ENCODE data around the gene WNT7B. TPM values are rescaled to one million over a fixed set of nuclear protein-coding genes. Genes with fewer than 3 reads are reported as not detected.

WNT7B gene
- total RNA-seq, 1 donor from 2014 or later, result 0.15 TPM

GRCh38 chr22:45948081-45948648 is 28.8 kb downstream of the WNT7B start:
- Mint-ChIP-seq H3K27me3 (ENCODE audit: low read depth) (peaks cover 9% of the 10 kb centered on the region), H3K4me1 (ENCODE audit: low read depth) (no peaks in the 10 kb centered on the region), H3K9me3 (ENCODE audit: low read depth) (no peaks in the 10 kb centered on the region), H3K36me3 (ENCODE audit: low read depth) (peaks cover 2% of the 10 kb centered on the region), H3K4me3 (ENCODE audit: unreplicated experiment) (no peak overlapping the region), H3K27ac (ENCODE audit: unreplicated experiment) (no peak overlapping the region)
- no peak for DNase-seq (ENCODE audit: low spot score)
- TF ChIP-seq, protein P1, sequence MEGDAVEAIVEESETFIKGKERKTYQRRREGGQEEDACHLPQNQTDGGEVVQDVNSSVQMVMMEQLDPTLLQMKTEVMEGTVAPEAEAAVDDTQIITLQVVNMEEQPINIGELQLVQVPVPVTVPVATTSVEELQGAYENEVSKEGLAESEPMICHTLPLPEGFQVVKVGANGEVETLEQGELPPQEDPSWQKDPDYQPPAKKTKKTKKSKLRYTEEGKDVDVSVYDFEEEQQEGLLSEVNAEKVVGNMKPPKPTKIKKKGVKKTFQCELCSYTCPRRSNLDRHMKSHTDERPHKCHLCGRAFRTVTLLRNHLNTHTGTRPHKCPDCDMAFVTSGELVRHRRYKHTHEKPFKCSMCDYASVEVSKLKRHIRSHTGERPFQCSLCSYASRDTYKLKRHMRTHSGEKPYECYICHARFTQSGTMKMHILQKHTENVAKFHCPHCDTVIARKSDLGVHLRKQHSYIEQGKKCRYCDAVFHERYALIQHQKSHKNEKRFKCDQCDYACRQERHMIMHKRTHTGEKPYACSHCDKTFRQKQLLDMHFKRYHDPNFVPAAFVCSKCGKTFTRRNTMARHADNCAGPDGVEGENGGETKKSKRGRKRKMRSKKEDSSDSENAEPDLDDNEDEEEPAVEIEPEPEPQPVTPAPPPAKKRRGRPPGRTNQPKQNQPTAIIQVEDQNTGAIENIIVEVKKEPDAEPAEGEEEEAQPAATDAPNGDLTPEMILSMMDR (IDR thresholded peaks at IDR 0.05), result peak; percentile 13

DNA sequence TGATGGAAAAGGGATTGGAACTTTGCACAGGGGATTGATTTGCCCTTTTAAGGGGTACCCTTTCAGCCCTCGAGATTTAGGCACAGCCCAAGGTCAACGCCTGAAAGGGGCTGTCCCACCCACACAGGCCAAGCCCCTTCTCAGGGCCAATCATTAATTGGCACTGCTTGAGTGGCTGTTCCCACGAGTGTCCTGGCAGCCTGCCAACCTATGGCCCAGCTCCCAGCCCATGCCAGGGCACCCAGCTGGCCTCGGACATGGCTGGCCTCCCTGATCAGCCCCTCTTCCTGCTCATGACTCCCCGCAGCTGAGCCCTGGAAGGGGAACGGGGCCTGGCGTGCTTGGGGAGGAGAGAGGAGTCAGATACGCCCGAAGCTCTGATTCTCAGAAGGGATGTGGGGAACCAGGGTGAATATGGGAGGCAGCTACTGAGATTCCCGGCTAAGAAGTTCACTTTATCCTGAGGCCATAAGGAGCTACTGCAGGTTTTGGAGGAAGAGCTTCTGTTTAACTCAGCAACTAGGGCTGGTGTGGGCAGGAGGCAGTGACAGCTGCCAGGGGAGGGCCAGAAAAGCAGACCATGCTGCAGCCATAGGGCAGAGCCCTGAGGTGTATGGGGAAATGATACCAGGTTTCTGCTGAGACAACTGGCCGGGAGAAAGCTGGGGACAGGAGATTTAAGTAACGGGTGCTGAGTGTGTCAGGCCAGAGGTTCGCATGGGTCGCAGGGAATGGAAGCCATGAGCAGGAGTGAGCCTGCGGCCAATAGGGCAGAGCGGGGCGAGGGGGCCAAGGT is 30.0 kb downstream of the WNT7B start:
- Mint-ChIP-seq H3K27ac (ENCODE audit: unreplicated experiment) (no peak overlapping the region), H3K4me3 (ENCODE audit: unreplicated experiment) (no peak overlapping the region), H3K27me3 (ENCODE audit: low read depth) (peaks cover 9% of the 10 kb centered on the region), H3K9me3 (ENCODE audit: low read depth) (no peaks in the 10 kb centered on the region), H3K36me3 (ENCODE audit: low read depth) (peaks cover 2% of the 10 kb centered on the region), H3K4me1 (ENCODE audit: low read depth) (no peaks in the 10 kb centered on the region)
- no peak for DNase-seq (ENCODE audit: low spot score)
- TF ChIP-seq, protein P1 (IDR thresholded peaks at IDR 0.05), result no peak

DNA sequence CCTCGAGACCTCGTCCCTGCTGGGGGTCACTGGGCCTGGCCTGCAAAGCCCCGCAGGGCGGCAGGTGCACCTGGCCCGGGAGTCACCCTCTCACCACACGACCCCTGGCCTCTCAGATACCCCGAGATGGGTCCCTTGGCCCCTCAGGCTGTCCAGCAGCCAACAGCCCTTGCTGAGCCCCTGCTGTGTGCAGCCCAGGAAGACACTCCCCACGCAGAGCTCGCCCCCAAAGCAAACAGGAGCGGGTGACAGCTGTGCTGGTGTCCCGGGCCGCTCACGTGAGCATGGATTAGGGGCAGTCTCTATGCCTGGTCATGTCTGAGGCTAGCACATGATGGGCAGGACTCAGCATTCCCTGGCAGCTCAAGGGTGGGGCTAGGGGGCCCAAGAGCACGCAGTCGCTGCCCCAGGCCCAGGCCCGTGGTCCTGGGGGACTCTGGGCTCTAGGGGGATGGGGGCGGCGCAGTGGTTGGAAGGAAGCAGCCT is 31.3 kb downstream of the WNT7B start:
- H3K9me3 Mint-ChIP-seq (ENCODE audit: low read depth), result no peaks in the 10 kb centered on the region
- no peak overlapping the region for H3K27ac Mint-ChIP-seq (ENCODE audit: unreplicated experiment)

DNA sequence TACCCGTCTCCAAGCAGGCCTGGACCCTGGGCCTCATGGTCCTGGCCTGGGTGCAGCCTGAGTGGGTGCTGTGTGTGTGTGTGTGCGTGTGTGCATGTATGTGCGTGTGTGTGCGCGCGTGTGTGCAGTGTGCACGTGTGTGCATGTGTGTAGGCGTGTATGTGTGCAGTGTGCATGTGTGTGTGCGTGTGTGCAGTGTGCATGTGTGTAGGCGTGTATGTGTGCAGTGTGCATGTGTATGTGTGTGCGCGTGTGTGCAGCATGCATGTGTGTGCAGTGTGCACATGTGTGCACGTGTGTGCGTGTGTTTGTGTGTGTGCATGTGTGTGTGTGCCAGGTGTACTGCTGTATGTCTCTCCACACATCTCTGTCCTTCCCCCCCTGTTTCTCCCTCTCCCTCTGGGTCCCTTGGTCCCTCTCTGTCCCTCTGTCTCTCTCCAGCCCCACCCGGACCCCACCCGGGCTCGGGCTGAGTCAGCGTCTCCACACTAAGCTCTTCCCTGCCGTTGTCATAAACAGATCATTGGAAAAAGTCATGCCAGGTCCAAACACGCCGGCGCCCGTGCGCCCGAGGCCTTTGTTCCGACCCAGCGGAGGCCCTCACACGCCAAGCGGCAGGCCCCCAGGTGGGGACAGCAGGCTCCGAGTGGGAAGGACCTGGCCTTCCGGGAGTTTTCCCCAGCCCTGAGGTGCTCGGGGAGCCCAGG is 34.0 kb downstream of the WNT7B start:
- TF ChIP-seq, protein P1 (IDR thresholded peaks at IDR 0.05), result no peak
- Mint-ChIP-seq H3K4me3 (ENCODE audit: unreplicated experiment) (no peak overlapping the region), H3K27ac (ENCODE audit: unreplicated experiment) (no peak overlapping the region), H3K36me3 (ENCODE audit: low read depth) (peaks cover 2% of the 10 kb centered on the region), H3K27me3 (ENCODE audit: low read depth) (peaks cover 16% of the 10 kb centered on the region), H3K4me1 (ENCODE audit: low read depth) (no peaks in the 10 kb centered on the region), H3K9me3 (ENCODE audit: low read depth) (no peaks in the 10 kb centered on the region)
- DNase-seq (ENCODE audit: low spot score), result no peak

More for the DNA sequence above, 31.3 kb downstream of the WNT7B start:
- H3K4me3 Mint-ChIP-seq (ENCODE audit: unreplicated experiment), result no peak overlapping the region
- no peaks in the 10 kb centered on the region for H3K4me1 Mint-ChIP-seq (ENCODE audit: low read depth)
- DNase-seq (ENCODE audit: low spot score), result no peak
- H3K27me3 Mint-ChIP-seq (ENCODE audit: low read depth), result peaks cover 11% of the 10 kb centered on the region
- H3K36me3 Mint-ChIP-seq (ENCODE audit: low read depth), result peaks cover 2% of the 10 kb centered on the region
- TF ChIP-seq, protein P1 (IDR thresholded peaks at IDR 0.05), result no peak

DNA sequence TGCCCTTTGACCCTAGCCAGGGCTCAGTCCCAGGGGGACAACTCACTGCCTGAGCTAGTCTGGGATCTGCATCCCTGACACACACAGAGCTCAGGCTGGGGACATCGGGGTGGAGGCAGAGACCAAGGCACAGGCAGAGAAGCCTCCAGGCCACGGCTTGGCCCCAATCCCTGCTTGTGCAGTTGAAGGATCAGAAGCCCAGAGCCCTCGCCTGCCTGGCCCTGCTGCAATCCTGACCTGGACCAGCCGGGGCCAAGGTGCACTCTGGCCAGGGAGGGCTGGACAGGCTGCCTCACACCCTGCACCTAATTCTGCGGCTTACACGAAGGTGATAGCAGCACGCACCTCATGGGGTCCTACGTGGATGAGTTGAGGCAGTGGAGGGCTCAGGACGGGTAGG is 34.6 kb downstream of the WNT7B start:
- peaks cover 18% of the 10 kb centered on the region for H3K27me3 Mint-ChIP-seq (ENCODE audit: low read depth)
- no peaks in the 10 kb centered on the region for H3K9me3 Mint-ChIP-seq (ENCODE audit: low read depth)
- no peak overlapping the region for H3K27ac Mint-ChIP-seq (ENCODE audit: unreplicated experiment)
- no peak for DNase-seq (ENCODE audit: low spot score)
- no peak overlapping the region for H3K4me3 Mint-ChIP-seq (ENCODE audit: unreplicated experiment)
- no peaks in the 10 kb centered on the region for H3K4me1 Mint-ChIP-seq (ENCODE audit: low read depth)
- H3K36me3 Mint-ChIP-seq (ENCODE audit: low read depth), result peaks cover 2% of the 10 kb centered on the region
- TF ChIP-seq, protein P1 (IDR thresholded peaks at IDR 0.05), result no peak
